ENCODE results near the gene MAPK9.

MAPK9 gene

GRCh38 chr5:180291234-180291940 lies 496 bp downstream of the MAPK9 start:
- DNase-seq, result no peak

DNA sequence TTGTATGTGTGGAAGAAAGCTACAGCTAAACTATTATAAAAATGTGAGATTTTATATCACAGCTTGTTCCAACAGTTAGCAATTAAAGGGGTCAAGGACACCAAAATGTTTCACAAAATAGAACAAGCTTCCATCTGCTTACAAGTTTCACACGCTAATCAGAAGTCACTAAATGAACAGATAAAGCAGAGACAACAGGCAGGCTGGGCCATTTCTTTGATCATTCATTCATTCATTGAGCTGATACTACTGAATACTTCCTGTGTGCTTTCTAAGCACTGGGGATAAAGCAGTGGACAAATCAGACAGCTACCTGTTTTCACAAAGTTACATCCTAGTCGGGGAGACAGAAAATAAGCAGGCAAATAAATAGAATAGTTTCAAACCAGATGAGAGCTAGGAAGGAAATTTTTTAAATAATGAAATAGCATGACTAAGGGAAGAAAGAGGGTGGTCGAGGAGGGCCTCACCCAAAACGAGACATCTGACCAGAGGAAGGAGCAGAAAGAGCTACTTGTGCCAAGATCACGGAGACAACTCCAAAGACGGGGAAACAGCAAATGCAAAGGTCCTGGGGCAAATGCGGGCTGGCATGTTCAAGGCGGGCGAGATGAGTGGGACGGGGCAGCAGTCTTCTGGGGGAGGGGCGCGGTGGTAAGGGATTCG lies 1.2 kb downstream of the MAPK9 start:
- DNase-seq, result no peak

DNA sequence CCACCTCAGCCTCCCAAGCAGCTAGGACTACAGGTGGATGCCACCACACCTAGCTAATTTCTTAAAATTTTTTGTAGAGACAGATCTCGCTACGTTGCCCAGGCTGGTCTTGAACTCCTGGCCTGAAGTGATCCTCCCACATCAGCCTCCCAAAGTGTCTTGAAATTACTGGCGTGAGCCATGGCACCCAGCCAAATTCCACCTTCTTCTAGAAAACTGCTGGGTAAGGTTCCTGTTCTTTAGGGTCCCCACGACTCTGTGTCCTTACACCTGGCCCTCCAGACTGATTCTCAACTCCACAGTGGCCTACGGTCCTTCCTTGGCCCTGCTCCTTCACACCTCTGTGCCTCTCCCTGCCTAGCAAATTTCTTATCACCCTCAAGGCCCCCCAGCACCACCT lies 1.9 kb downstream of the MAPK9 start:
- no peak for DNase-seq

- no peak for DNase-seq
Measured at GRCh38 chr5:180289433-180289832, 2.5 kb downstream of the MAPK9 start.

- DNase-seq, result no peak
Measured at GRCh38 chr5:180287868-180288267, 4.0 kb downstream of the MAPK9 start.

DNA sequence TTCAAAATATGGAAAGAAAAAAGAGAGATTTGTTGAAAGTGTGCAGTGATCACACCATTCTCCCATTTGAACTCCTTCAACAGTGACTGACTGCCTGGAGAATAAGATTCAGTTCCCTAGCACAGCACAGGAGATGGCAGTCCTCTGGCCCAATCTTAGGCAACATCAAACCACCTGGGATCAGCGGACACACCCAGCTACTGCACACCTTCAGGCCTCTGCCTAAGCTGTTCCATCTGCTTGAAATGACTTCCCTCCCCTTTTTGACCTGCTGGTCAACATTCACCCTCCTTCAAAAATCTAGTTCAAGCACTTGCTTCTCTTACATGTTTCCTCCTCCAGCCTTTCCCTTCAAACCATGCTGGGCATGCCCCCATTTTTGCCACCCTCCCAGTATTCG lies 4.5 kb downstream of the MAPK9 start:
- DNase-seq, result no peak

GRCh38 chr5:180284149-180284548 lies 7.7 kb downstream of the MAPK9 start:
- DNase-seq, result no peak

DNA sequence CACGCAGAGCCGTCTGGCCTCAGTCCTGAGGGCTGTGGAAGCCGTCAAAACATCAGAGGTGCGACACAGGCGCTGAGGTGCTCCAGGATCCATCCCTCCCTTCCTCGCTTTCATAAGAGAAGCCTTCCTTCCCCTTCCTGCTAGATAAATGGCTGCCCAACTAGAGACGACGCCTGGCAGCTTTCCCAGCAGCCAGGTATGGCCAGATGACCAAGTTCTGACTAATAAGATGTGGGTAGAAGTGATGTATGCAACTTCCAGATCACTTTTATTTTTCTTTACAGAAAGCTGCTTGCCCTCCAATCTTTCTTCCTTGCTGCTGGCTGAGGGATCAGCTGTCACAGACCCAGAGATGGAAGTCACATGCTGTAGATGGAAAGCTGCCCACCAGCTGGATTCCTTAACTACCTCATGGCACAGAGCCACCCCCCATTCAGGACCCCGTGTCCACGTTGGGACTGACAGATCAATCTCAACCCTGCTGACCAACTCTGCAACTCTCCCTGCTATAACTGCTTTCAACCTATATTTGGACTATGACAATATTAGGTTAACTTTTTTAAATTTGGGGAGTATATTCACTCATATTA lies 8.8 kb downstream of the MAPK9 start:
- DNase-seq, result no peak

DNA sequence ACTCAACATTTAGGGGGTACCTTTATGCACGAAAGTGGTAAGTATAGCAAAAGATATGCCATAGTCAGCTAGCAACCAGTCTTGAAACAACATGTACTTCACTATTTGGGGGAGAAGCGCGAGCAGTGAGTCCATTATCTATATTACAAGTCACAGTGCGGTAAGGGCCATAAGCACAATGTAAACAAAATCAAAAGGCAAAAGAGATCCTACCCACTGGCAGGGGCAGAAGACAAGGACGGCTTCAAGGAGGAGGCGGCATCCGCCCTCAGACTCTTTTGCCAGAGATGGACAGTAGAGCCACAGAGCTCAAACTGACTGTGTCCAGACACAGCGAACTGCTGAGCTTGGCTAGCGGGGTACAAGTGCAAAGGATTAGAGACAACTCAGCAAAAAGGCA lies 9.6 kb downstream of the MAPK9 start:
- DNase-seq, result no peak

- no peak for DNase-seq
Measured at GRCh38 chr5:180281706-180282105, 10.2 kb downstream of the MAPK9 start.

DNA sequence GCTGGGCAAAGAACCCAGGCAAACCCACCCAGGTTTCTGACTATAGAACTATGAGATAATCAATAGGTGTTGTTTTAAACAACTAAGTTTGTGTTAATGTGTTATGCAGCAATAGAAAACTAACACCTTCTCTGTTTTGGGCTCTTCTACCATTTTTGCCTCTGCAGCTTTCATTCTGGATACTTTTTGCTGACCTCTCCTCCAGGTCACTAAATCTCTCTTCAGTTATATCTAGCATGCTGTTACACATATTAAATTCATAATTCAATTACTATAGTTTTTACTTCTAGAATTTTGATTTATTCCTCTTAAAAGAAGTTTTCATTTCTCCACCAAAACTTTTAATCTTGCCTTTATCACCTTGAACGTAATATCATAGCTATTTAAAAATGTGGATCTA lies 17.2 kb downstream of the MAPK9 start:
- no peak for DNase-seq

DNA sequence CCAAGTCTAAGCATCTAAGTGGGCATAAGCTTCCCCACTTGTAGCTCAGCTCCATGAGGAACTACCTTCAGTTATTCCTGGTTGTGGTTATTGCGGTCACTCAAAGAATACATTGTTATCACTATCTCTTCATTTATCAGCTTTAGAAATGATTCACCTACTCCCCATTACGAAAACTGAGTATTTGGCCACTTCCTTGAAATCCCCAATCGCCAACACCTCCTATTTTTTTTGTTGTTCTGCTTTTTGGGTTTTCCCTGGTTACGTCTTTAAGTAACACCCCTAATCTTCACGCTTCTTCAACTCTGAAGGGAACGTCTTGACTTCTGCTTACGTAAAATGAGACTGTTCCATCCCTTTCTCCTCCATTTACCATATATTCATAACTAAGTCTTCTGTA lies 20.7 kb downstream of the MAPK9 start:
- DNase-seq, result no peak

DNA sequence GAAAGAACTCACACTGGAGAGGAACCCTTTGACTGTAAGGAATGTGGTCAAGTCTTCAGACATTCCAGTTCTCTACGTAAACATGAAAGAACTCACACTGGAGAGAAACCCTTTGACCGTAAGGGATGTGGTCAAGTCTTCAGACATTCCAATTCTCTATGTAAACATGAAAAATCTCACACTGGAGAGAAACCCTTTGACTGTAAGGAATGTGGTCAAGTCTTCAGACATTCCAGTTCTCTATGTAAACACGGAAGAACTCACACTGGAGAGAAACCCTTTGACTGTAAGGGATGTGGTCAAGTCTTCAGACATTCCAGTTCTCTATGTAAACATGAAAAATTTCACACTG lies 32.6 kb downstream of the MAPK9 start:
- no peak for DNase-seq

- no peak for DNase-seq
Measured at GRCh38 chr5:180253036-180253824, 38.7 kb downstream of the MAPK9 start.

GRCh38 chr5:180251887-180252286 lies 40.0 kb downstream of the MAPK9 start:
- no peak for DNase-seq

GRCh38 chr5:180251141-180251540 lies 40.7 kb downstream of the MAPK9 start:
- no peak for DNase-seq

DNA sequence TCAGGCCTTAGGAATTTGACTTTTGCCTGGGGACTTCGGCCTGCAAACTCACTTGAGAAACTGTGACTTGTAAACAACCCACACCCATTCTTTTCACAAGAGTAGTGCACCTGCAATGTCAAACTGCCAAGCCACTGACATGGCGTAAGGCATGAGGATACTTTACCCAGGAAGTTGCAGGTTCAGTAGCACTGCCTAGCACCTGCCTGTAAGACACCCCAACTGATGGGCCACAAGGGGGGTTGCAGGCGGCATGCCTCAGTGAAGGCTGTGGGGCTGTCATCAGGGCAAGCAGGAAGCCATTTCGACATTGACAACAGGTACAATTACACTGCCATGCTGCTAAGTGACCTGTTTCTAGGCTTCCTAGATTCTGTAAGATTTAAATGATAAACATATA lies 41.6 kb downstream of the MAPK9 start:
- DNase-seq, result no peak

GRCh38 chr5:180241600-180241999 lies 50.3 kb downstream of the MAPK9 start:
- DNase-seq, result no peak

GRCh38 chr5:180238631-180239030 lies 53.3 kb downstream of the MAPK9 start:
- no peak for DNase-seq

DNA sequence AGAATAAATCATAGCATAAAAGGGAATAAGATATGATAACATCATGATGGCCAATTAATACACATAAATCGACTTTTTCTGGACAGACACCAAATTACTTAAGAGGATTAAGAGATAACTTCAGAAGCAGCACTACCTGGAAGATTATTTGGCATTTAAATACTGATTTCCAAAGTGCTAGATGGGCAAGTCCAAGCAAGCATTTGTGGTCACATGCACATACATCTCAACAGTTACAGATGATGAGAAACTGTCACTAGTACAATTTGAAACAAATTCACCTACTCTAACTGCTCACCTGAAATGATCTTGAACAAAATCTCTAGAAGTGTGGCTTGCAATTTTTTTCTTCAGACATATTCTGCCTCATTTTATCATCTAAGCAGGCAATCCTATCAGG lies 56.0 kb downstream of the MAPK9 start:
- no peak for DNase-seq

GRCh38 chr5:180235077-180235476 lies 56.8 kb downstream of the MAPK9 start:
- no peak for DNase-seq

- DNase-seq, result no peak
Measured at GRCh38 chr5:180234271-180234670, 57.6 kb downstream of the MAPK9 start.

DNA sequence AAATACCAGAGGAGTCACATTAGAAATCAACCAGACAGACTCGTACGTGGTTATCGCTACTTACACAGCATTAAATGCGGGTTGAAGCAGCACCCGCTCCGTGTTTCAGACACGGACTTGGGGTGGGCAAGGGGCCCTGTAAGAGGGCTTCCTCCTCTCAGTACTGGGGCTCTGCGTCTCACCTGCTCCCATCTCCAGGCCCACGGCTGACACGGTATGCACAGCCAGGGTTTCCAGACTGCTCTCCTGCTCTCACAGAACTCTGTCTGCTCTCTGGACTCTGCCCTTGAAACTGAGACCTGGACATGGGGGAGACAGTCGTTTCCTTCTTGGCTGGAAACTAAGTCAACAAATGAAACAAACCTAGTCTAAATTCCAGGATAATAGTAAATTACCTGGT lies 58.2 kb downstream of the MAPK9 start:
- DNase-seq, result no peak

- DNase-seq, result no peak
Measured at GRCh38 chr5:180230017-180230416, 61.9 kb downstream of the MAPK9 start.

Data from NCI-H1105 treated with DMSO at 0.1 percent for 48 hours (cell line).